ENCODE measurements around the gene MYOG.

DNA sequence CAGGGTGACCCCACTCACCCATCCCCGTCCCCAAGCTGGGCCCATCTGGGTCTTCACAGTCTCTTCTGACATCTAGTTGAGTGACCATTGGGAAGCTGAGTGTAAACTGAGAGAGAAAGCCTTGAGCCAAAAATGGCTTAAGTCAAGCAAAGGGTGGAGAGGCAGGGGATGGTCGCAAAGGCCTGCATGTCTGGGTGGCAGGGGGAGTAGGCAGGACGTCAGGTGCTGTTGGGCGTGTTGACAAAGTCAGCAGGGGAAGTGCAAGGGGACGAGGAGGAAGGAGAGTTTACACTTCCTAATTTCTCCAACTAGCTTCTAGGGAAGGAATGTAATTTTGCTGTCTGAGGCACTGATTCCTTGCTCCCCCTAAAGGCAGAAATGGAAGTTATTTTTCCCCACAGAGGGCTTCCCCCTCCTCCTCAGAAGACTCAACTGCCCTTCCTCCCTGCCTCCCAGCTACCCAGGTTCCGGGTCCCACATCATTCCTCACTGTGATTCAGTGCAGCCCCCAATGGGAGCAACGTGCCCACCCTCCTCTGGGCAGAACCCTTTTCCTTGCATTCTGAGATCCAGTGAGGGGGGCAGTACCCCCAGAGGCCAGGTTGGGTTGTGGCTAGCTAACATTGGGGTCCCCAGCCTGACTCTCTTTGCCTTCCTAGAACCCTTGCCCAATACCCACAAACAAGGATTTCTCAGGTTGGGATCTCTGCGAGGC lies 40.5 kb upstream of the MYOG start:
- TF ChIP-seq, protein P1, sequence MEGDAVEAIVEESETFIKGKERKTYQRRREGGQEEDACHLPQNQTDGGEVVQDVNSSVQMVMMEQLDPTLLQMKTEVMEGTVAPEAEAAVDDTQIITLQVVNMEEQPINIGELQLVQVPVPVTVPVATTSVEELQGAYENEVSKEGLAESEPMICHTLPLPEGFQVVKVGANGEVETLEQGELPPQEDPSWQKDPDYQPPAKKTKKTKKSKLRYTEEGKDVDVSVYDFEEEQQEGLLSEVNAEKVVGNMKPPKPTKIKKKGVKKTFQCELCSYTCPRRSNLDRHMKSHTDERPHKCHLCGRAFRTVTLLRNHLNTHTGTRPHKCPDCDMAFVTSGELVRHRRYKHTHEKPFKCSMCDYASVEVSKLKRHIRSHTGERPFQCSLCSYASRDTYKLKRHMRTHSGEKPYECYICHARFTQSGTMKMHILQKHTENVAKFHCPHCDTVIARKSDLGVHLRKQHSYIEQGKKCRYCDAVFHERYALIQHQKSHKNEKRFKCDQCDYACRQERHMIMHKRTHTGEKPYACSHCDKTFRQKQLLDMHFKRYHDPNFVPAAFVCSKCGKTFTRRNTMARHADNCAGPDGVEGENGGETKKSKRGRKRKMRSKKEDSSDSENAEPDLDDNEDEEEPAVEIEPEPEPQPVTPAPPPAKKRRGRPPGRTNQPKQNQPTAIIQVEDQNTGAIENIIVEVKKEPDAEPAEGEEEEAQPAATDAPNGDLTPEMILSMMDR (IDR thresholded peaks at IDR 0.05) = peak in 2 of 4 experiments; percentile 11 to 27
- TF ChIP-seq POLR2A (IDR thresholded peaks at IDR 0.05) = no peak

Measured in prostate gland (tissue), 2 donors.